Ramos (cell line): Measurements from ENCODE around the gene ACOT11.
"Not testable (repeated sequence)": the region's sequence is repeated elsewhere in the genome, so short reads cannot be mapped to it uniquely, and the experiment has no call there.

Experiments
- in situ Hi-C: fragments of 300-500 bp; cut with MboI; formaldehyde crosslinking; loops from one replicate; pipeline ENCODE4 v1.14.3; 2022; ENCODE audit warnings: low sequenced_read_pairs; ENCODE audit not compliant: unreplicated experiment

ACOT11 gene

GRCh38 chr1:54547601-54548388, at the start of gene ACOT11:
TSS of gene ACOT11 (plus strand) at chr1:54548228. CDS start at chr1:54548310, 82 bp downstream.
- in situ Hi-C loops: no loop called here

GRCh38 chr1:54498383-54499096, 49.5 kb upstream of the ACOT11 start:
- in situ Hi-C loops: loop anchor here (25.0 kb wide), 2 partner anchors 186 to 636 kb away; no protein-coding TSS in a partner anchor

GRCh38 chr1:54499097-54499359, 49.0 kb upstream of the ACOT11 start:
- in situ Hi-C loops: loop anchor here (25.0 kb wide), 2 partner anchors 187 to 637 kb away; no protein-coding TSS in a partner anchor

- in situ Hi-C loops: loop anchor here (25.0 kb wide), 2 partner anchors 187 to 637 kb away; no protein-coding TSS in a partner anchor
Measured at GRCh38 chr1:54499360-54500106, 48.5 kb upstream of the ACOT11 start.

- in situ Hi-C loops: no loop called here
Measured at GRCh38 chr1:54500107-54500431, 48.0 kb upstream of the ACOT11 start.

GRCh38 chr1:54501849-54502248, 46.2 kb upstream of the ACOT11 start:
- in situ Hi-C loops: no loop called here

- in situ Hi-C loops: no loop called here
Measured at GRCh38 chr1:54502342-54502741, 45.7 kb upstream of the ACOT11 start.

- in situ Hi-C loops: no loop called here
Measured at GRCh38 chr1:54506594-54506993, 41.4 kb upstream of the ACOT11 start.

- in situ Hi-C loops: no loop called here
Measured at GRCh38 chr1:54507033-54507870, 40.8 kb upstream of the ACOT11 start.

GRCh38 chr1:54510715-54511270, 37.2 kb upstream of the ACOT11 start:
- in situ Hi-C loops: no loop called here

- in situ Hi-C loops: not testable (repeated sequence)
Measured at GRCh38 chr1:54513921-54514580, 34.0 kb upstream of the ACOT11 start.

- in situ Hi-C loops: no loop called here
Measured at GRCh38 chr1:54516249-54516920, 31.6 kb upstream of the ACOT11 start.

- in situ Hi-C loops: no loop called here
Measured at GRCh38 chr1:54517496-54517895, 30.5 kb upstream of the ACOT11 start.

- in situ Hi-C loops: no loop called here
Measured at GRCh38 chr1:54518489-54518888, 29.5 kb upstream of the ACOT11 start.

- in situ Hi-C loops: no loop called here
Measured at GRCh38 chr1:54519709-54520108, 28.3 kb upstream of the ACOT11 start.

- in situ Hi-C loops: no loop called here
Measured at GRCh38 chr1:54520631-54521321, 27.3 kb upstream of the ACOT11 start.

- in situ Hi-C loops: not testable (repeated sequence)
Measured at GRCh38 chr1:54526565-54526964, 21.5 kb upstream of the ACOT11 start.

- in situ Hi-C loops: no loop called here
Measured at GRCh38 chr1:54528613-54529012, 19.4 kb upstream of the ACOT11 start.
